HG03159 (cell line): ENCODE results near the gene IFNL1.
"Not testable (repeated sequence)": the region's sequence is repeated elsewhere in the genome, so short reads cannot be mapped to it uniquely, and the experiment has no call there.

ENCODE experiments used
- ATAC-seq: cut with Tn5 transposase; IDR thresholded peaks from one replicate; pipeline ENCODE4 v1.9.1; 2021; ENCODE audit warnings: mild to moderate bottlenecking, moderate library complexity; ENCODE audit not compliant: unreplicated experiment

Gene IFNL1

DNA sequence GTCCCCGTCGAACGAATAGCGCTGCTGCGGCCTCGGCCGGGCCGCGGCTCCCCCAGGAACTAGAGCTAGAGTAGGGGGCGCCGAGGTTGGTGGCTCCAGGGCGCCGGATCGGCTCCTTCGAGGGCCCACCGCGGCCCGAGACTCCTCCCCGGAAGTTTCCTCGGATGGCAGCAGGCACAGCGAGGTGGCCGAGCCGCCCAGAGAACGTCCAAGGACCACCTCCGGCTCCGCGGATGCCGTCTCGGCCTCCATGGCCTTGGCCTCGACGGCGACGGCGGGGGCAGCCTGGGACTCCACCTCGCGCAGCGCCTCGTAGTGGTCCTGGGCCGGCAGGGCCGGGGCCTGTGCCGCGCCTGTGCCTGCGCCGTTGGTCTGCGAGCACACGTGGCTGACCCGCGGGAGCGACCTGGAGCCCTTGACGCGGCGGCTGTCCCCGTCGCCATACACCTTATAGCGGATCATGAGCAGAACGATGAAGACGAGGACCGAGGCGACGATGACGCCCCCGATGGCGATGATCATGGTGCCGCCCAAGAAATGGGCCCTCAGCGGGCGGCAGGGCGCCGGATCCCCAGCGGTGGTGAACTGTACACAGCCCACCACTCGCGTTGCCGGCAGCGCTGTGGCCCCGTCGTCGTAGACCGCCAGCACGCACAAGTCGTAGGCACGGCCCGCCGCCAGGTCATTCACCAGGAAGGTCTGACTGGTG is 11.8 kb downstream of the IFNL1 start:
- no peak for ATAC-seq

DNA sequence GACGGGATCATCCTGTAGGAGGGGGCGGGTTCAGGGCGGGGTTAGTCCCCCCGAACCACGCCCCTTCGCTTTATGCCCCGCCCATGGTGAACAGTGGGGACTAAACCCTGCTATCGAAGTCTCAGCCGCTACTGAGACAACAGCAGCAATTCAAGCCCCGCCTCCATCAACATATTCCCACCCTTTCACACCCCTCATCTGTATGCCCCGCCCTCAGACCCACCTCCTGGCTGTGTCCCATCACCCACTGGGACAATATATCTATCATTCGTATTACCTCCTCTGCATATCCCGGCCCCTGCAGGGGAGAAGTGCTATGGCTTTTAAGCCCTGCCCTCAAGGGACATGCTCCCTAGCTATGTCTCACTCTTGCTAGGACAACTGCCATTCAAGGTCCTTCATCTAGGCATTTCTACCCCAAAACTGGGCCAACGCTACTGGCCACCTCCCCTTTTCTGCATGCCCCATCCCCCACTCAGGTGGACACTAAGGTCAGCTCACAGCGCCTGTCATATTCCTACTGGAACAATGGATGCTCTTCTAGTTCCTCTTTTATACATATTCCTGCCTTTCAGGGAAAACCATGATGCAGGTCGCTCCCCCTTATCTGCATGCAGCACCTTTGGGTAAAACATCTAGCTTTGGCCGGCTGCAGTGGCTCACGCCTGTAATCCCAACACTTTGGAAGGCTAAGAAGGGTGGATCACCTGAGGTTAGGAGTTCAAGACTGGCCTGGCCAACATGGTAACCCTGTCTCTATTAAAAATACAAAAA is 12.5 kb downstream of the IFNL1 start:
- ATAC-seq: no peak

DNA sequence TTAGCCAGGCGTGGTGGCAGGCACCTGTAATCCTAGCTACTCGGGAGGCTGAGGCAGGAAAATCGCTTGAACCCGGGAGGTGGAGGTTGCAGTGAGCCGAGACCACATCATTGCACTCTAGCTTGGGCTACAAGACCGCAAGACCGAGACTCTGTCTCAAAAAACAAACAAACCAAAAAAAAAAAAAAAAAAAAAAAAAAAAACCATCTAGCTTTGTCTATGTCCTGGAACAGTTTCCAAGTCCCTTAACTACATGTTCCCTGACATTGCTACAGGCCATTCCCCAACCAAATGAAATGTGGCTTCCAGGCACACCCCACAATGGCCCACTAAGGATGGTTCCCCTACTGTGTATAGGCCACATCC is 13.1 kb downstream of the IFNL1 start:
- not testable (repeated sequence) for ATAC-seq

DNA sequence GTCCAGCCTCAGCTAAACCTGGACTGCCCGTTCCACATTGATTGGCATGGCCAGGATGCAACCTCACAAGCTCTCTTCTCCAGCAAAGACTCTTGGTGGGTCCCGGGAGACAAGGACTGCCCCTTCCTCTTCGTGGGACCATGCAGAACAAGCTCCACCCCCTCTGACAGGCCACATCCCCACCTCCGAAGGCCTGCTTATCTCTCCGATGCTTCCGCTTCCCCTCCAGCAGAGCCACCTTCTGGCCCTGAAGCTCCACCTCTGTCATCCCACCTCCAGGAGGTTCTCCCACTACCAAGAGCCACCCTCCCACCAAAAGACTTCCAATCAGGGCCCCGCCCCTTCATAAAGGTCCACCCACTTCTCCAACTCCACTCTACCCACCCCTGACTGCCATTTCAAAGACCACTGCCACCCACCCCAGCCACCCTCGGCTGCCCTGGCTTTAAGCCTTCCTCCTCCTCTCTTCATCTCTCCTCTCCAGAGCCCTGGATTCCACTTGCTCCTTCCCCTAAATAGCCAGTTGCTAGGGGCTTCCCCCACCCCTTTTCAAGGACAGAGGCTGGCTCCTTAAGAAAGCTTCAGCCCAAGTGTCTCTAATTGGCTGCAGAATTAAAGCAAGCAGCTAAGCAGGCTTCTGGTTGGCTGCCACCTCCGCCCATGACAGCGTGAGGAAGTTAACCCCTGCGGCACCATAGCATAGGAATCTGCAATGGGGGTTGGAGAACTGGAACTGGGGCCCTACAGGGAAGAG is 14.5 kb downstream of the IFNL1 start:
- ATAC-seq: no peak

DNA sequence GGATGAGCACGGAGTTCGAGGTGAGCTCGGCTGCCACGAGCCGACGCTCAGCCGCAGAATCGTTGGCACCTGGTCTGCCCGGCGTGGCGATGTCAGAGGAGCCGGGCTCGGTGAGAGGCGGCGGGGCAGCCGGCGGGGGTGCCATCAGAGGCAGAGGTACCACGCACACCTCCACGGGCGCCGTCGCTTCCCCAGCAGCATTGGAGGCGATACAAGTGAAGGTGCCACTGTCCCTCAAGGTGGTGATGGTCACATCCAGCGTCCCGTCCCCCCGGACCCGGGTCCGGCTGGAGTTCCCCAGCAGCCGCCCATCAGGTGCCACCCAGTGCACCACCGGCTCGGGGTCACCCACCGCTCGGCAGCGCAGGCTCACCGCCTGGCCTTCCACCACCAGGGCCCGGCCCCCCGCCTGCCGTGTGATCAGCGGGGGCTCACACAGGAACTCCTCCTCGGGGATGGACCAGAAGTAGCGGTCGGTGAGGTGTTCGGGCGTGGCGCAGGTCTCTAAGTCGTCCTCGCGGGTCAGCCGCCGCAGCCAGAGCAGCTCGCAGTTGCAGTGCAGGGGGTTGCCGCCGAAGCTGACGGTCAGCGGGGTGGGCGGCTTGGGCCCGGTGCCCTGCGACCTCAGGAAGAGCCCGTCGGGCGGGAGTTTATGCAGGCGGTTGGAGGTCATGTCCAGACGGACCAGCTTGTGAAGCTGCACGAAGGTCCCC is 18.0 kb downstream of the IFNL1 start:
- no peak for ATAC-seq

DNA sequence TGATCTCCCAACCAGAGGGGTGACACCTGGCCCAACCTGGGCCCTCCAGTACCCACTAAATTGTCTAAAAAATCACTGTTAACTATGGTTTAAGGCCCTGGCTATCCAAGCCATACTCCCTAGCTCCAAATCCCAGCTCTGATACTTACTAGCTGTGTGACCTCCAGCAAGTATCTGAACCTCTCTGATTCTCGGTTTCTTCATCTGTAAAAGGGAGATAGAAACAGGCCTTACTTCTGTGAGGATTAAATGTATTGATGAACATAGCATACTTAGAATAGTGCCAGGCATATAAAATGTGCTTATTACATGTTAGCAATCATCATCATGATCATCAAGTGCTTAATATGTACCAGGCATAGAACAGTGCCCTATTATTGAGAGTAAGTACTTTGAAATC is 19.7 kb downstream of the IFNL1 start:
- ATAC-seq: no peak

DNA sequence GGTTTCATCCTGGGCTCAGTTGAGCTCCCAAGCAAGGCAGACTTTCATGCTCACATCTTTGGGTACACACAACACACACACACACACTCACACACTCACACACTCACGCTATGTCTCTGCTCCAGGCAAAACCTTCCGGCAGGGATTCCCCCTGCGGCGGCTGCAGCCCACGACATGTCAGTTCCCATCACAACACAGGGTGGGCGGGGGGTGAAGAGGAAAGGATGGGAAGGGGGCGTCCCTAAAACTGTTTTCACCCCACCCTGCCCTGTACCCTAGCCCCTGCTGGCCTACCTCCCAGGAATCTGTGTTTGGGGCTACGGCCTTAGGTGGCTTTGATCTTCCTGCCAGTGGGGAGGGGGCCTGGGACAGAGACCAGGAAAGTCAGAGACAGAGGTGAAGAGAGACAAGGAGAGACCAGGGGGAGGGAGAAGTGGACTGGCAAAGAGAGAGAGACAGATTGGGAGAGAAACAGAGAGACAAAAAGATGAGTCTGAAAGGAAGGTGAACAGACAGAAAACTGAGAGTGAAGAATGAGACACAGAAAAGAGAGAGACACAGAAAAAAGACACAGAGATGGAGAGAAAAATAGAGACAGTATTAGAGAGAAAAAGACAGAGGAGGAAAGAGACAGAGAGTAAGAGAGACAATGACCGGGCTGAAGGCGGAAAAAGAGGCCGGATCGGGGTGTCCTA is 20.6 kb downstream of the IFNL1 start:
- ATAC-seq: no peak

DNA sequence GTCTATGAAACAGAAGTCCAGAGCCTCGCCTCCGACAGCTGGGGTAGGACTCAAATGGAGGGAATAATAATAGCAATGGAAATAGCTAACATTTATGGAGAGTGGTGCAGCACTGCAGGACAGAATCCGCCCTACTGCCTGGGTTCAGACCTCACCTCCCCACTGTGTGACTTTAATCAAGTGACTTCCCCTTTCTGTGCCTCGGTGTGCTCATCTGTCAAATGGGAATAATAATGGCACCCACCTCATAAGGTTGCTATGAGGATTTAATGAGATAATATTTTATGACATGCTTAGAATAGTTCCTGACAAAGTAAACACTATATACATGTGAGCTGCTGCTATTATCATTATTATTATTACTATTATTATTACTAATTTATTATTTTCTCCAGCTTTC is 21.3 kb downstream of the IFNL1 start:
- no peak for ATAC-seq

DNA sequence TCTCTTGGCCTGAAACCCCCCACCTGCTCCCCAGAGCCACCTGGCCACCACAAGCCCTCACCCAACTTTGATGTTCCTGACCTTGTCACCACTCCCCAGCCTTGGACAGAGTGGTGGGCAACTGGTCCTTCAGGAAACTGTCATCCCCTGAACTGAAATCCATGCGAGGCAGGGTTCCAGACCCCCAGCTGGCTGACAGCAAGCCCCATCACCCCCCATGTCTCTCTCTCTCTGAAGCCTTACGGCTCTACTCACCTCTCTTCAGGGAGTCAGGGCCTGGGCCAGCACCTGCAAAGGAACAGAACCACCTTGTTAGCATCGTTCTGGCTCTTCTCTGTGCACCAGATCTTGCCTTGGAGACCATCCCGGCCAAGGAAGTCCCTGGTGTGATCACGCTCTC is 21.9 kb downstream of the IFNL1 start:
- ATAC-seq: no peak

DNA sequence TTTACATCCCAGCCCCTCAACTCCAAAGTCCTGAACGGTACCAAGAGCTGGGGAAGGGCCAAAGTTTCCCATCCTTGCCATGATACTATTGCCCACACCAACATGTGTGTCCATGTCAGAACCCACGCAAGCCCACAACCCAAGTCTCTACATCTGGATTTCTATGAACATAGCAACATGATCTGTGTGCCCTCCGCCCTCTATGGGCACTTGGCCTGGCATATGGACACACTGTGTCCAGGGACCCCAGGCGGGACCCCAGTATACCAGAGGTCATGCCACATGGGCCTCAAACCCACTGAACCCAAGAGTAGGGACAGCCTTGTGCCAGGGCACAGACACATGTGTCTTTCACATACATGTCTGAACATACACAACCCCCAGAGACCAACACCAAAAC is 22.5 kb downstream of the IFNL1 start:
- no peak for ATAC-seq

DNA sequence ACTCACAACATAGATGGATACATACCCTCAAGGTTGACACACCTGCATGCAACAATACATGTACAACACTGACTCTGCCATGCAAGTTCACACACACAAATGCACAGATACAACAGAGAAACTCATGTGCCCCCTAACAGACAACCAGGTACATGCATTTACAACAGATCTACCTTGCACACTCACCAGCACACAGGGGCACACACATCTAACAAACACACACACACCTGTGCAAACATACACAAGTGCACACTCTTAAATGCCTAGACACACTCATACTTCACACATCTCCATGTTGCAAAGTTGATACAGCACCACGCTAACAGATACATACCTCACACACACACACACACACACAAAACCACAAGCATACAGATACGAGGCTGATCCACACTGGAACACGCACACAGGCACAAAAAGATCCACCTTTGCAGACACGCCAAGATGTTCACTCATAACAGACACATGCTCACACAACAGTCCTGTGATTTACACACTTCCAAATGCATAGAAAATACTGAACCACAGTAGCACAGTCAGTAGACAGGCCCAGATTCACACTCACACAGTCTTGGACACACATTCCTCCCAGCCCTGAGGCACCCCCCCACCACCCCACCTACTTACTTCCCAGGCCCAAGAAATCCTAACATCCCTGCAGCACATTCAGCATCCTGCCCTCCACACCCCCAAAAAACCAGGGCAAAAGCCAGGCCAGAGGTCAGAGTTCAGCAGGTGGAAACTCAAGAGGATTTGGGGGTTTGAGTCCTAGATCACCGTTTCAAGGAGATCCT is 23.1 kb downstream of the IFNL1 start:
- no peak for ATAC-seq

DNA sequence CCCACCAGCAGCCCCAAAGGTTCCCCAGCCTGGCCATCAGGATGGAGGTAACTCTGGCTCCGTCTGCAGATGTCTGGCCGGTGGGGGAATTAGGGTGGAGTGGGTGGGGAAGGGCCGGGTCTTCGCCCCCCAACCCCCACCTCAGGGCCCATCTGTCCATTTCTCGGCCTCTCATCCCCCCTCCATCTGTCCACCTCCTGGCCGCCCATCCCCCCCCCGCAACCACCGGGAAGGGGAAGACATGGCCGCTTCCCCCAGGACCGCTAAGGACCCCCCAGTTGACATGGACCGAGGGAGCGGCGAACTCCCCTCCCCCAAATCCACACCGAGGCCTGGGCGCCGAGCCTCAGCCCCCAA is 23.7 kb downstream of the IFNL1 start:
- no peak for ATAC-seq

DNA sequence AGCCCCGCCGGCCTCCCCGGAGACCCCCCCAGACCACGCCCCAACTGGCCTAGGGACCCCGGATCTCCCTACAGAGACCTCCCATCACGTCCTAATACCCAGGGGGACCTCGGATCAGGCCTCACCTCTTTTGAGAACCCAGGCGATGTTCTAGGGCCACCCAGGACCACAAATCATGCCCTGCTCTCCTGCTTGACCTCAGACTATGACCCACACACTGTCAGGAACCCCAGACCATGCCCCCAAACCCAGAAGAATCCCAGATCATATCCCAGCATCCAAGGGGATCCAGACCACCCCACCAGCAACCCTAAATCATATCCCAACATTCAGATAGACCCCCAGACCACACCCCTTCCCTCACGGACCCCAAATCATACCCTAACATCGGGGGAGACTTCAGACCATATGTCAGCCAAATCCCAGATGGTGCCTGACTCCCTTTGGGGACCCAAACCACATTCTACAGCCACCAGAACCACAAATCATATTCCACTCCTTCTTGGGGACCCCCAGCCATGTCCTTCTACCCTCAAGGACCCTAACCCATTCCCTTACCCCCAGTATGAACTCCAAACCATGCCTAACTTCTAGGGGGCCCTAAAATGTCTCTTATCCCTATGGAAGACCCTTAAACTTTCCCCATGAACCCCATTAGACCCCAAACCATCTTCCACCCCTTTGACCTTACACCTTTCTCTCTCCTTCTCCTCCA is 25.1 kb downstream of the IFNL1 start:
- ATAC-seq: no peak

DNA sequence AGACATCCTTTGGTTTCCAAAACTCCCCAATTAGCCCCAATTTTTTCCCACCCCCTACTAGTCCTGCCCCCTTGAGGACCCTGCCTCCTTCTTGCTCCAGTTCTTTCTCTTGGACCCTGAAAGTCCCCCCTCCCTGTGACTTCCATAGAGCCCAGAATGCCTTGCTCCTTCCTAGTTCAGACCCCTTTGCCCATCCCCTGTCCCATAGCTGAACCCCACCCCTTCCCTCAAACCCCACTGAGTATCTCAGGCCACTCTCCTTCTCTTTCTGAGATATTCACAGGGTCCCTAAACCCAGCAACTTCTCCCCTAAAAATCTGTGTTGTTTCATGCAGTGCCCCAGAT is 25.6 kb downstream of the IFNL1 start:
- ATAC-seq: no peak

DNA sequence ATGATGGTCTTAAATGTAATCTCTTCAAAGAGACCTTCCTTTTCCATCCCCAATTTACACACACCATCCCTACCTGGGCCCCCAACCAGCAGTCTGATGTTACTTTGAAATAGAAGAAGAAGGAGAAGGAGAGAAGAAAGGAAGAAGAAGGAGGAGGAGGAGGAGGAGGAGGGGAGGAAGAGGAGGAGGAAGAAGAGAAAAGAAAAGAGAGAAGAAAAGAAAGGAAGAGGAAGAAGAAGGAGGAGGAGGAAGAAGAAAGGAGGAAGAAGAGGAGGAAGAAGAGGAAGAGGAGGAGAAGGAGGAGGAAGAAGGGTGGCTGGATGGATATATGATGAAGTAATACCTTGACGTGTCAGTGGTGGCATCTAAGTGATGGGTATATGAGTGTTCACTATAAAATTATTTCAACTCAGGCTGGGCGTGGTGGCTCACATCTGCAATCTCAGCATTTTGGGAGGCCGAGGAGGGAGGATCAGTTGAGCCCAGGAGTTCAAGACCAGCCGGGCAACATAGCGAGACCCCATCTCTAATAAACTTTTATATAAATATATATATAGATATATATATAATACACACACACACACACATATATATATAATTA is 28.1 kb downstream of the IFNL1 start:
- no peak for ATAC-seq

DNA sequence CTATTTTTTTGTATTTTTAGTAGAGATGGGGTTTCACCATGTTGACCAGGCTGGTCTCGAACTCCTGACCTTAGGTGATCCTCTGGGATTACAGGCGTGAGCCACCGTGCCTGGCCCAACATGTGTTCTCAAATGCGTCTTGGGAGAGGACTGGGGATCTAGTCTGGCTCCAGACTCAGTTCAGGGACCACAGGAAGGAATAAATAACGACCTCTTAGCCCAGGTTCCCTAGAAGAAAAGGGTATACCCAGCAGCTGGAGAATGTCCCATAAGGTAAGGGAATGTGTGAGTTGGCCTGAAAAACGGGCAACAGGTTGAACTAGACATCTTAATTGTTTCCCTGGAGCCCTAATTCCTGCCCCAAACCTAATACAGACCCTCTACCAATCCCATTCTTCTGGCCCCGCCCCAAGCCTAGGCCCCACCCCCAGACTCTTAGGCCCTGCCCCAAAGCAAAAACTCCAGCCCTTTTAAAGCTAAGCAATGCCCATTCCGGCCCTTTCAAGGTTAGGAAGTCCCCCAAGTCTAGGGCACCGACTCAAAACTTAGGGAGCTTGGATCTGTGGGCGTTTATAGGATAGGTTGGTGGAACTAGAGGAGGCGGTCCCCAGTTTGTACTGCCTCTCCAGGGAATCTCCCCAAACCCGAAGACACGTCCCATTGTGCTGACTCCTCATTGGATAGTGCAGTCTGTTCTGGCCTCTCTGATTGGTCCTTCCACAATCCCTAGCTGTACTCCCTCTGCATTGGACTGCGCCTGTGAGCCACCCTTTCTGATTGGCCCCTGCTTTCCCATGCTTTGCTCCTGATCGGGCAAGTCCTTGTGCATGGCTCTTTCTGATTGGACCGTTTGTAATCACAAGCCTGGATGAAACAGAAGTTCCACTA is 29.8 kb downstream of the IFNL1 start:
- ATAC-seq: no peak

DNA sequence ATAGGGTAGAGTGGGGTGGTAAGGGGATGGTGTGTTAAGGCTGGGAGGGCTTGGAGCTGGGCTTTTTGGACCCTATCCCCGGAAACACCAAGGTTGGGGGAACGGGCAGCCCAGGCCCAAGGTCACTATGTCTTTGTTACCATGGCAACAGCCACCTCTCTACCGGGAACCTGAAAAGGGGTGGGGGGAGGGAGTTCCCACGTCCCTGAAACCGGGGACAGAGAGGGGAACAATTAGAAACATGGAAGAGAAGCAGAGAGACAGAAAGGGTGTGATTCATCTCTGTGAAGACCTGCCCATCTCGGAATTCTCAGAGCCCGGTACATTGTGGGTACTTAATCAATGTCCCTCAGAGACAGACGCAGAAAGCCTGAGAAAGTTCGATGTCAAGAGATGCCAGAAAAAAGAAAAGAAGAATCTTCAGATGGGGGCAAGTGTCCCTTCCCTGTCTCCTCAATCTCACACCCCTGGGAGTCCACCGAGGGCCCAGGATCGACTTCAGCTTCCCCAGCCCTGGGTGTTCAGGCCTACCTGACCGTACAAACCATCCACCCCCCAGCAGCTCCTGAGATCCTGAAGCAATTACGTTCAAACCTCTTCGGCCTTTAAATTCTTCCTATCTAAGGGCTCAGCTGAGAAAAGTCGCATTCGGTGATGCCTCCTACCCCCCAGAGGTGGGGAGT is 31.3 kb downstream of the IFNL1 start:
- no peak for ATAC-seq
